Breast epithelium (tissue), 3 donors: ENCODE measurements around the gene MARCHF3.

Experiments used
- CTCF ChIP-seq, 3 donors: fragments of 450-650 bp; IDR thresholded peaks; one replicate each; pipeline ENCODE4 v1.5.1; 2016 to 2017; ENCODE audit warnings: antibody characterized with exemption in 3 of 3, mild to moderate bottlenecking in 3 of 3, moderate library complexity in 3 of 3
- POLR2A ChIP-seq: fragments of 450-650 bp; IDR thresholded peaks from one replicate; pipeline ENCODE4 v1.6.1; 2016; ENCODE audit warnings: antibody characterized with exemption, mild to moderate bottlenecking, moderate library complexity

- TF ChIP-seq CTCF (IDR thresholded peaks at IDR 0.05) (no peak), POLR2A (no peak)
Observed at GRCh38 chr5:126829098-126829497, 201.3 kb downstream of the MARCHF3 start.
